A673 (cell line): ENCODE data around the gene CNTNAP4. TPM values are rescaled to one million over a fixed set of nuclear protein-coding genes. Genes with fewer than 3 reads are reported as not detected.
A peak's percentile ranks its signal among the peaks of the same experiment; 100 is the strongest.

Experiments used
- BruUV-seq: library from RNA; stranded (reverse); fragments of 400-500 nt; replicated peaks from 2 replicates; lab custom pipeline; 2021; lab: Mats Ljungman, UMichigan
- CTCF ChIA-PET: fragments of 300-600 bp; sonication (Branson Sonifier 250); formaldehyde crosslinking; loops from one replicate; lab custom pipeline; 2022; ENCODE audit warnings: antibody characterized with exemption; lab: Charles Lee
- POLR2A ChIA-PET: fragments of 300-600 bp; sonication (Branson Sonifier 250); formaldehyde crosslinking; loops from one replicate; lab custom pipeline; 2022; ENCODE audit warnings: antibody characterized with exemption; ENCODE audit not compliant: low non-redundant PET; lab: Charles Lee
- DNase-seq: peaks from one replicate; pipeline ENCODE4 v3.0.0-alpha.2; 2015; ENCODE audit warnings: low spot score
- H3K27ac ChIP-seq: fragments of 200-600 bp; sonication (generic); 2 replicates; pipeline ENCODE4 v1.5.1; 2016; ENCODE audit warnings: mixed run types, low read depth, mild to moderate bottlenecking, mixed read lengths, antibody characterized with exemption, low read length; ENCODE audit not compliant: poor library complexity, severe bottlenecking
- H3K27me3 ChIP-seq: fragments of 200-600 bp; sonication (generic); replicated peaks from 2 replicates; pipeline ENCODE4 v1.6.1; 2017; ENCODE audit warnings: mixed run types, low read depth, mild to moderate bottlenecking, mixed read lengths, antibody characterized with exemption, low read length; ENCODE audit not compliant: insufficient read depth, poor library complexity
- H3K36me3 ChIP-seq: fragments of 200-600 bp; sonication (generic); 2 replicates; pipeline ENCODE4 v1.6.1; 2016; ENCODE audit warnings: mixed run types, mild to moderate bottlenecking, mixed read lengths, antibody characterized with exemption, low read length; ENCODE audit not compliant: insufficient read depth, poor library complexity, severe bottlenecking
- H3K4me1 ChIP-seq: fragments of 200-600 bp; sonication (generic); 2 replicates; pipeline ENCODE4 v1.6.1; 2017; ENCODE audit warnings: mixed run types, mild to moderate bottlenecking, mixed read lengths, antibody characterized with exemption, low read length; ENCODE audit not compliant: insufficient read depth, poor library complexity, severe bottlenecking
- H3K4me3 ChIP-seq: fragments of 200-600 bp; sonication (generic); 2 replicates; pipeline ENCODE4 v1.5.1; 2016; ENCODE audit warnings: low read depth, mixed run types, mild to moderate bottlenecking, mixed read lengths, low read length; ENCODE audit not compliant: poor library complexity, severe bottlenecking
- H3K9me3 ChIP-seq: fragments of 200-600 bp; sonication (generic); 2 replicates; pipeline ENCODE4 v1.6.1; 2016; ENCODE audit warnings: mixed run types, low read depth, mild to moderate bottlenecking, mixed read lengths, antibody characterized with exemption, low read length; ENCODE audit not compliant: poor library complexity, severe bottlenecking
- EZH2 ChIP-seq: fragments of 200-600 bp; sonication (generic); IDR thresholded peaks from 2 replicates; pipeline ENCODE4 v1.6.1; 2017; ENCODE audit warnings: borderline replicate concordance, low read depth, mild to moderate bottlenecking, mixed read lengths, antibody characterized with exemption, low read length; ENCODE audit not compliant: poor library complexity, severe bottlenecking
- intact Hi-C: fragments of 100-400 bp; cut with micrococcal nuclease; formaldehyde crosslinking; loops from one replicate; pipeline ENCODE4 v1.10.0; 2022; ENCODE audit not compliant: unreplicated experiment
- total RNA-seq: library from RNA; stranded (reverse); gene quantifications from 2 replicates; pipeline ENCODE4 v1.2.3, GENCODE V29; 2021
- TF ChIP-seq, protein P1 (sequence below): fragments of 300-800, 200-600 bp; sonication (generic); conservative IDR thresholded peaks from 2 replicates; pipeline ENCODE4 v1.5.1; 2017; ENCODE audit warnings: low read depth, mild to moderate bottlenecking, antibody characterized with exemption, low read length, moderate library complexity, mixed read lengths

CNTNAP4 gene
- total RNA-seq, 1 experiment from 2014 or later, result not detected

DNA sequence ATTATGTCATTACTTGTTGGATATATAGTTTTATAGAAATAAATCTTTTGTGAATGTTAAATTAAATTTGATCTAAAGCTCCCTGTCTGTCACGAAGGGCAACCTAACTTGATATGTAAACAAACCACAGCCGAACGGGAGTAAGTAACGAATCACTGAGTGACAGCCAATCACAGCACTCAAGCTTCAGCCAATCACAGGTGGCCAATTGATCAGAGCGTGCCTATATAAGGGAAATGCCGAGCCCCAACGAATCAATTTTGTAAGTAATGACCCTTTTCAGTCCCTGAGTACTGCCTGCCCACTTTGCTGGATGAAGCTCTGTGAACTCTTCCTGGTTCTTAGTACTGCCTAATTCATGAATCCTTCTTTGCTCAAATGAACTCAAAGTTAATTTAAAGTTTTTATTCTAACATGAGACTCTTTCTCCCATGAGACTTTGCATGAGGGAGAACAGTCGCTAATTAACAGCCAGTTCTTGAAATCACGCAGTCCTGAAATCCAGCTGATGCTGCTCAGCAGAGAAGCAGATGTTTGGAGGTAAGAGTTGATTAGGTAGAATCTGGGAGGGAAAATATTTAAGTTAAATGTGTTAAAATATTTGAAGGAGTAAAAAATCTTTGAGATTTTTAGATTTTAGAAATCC lies 302.2 kb downstream of the CNTNAP4 start:
- no peaks in the 10 kb centered on the region for H3K4me1 ChIP-seq
- no peaks in the 10 kb centered on the region for H3K36me3 ChIP-seq
- no peak overlapping the region for H3K4me3 ChIP-seq
- intact Hi-C loops, result no loop called here
- ChIA-PET POLR2A (no interaction called here), CTCF (no interaction called here)
- peaks cover 14% of the 10 kb centered on the region for H3K27me3 ChIP-seq
- DNase-seq, result no peak
- no peaks in the 10 kb centered on the region for H3K9me3 ChIP-seq
- no peak overlapping the region for H3K27ac ChIP-seq
- no TSS peak for BruUV-seq
- TF ChIP-seq EZH2, result no peak
- TF ChIP-seq, protein P1, sequence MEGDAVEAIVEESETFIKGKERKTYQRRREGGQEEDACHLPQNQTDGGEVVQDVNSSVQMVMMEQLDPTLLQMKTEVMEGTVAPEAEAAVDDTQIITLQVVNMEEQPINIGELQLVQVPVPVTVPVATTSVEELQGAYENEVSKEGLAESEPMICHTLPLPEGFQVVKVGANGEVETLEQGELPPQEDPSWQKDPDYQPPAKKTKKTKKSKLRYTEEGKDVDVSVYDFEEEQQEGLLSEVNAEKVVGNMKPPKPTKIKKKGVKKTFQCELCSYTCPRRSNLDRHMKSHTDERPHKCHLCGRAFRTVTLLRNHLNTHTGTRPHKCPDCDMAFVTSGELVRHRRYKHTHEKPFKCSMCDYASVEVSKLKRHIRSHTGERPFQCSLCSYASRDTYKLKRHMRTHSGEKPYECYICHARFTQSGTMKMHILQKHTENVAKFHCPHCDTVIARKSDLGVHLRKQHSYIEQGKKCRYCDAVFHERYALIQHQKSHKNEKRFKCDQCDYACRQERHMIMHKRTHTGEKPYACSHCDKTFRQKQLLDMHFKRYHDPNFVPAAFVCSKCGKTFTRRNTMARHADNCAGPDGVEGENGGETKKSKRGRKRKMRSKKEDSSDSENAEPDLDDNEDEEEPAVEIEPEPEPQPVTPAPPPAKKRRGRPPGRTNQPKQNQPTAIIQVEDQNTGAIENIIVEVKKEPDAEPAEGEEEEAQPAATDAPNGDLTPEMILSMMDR, result no peak

DNA sequence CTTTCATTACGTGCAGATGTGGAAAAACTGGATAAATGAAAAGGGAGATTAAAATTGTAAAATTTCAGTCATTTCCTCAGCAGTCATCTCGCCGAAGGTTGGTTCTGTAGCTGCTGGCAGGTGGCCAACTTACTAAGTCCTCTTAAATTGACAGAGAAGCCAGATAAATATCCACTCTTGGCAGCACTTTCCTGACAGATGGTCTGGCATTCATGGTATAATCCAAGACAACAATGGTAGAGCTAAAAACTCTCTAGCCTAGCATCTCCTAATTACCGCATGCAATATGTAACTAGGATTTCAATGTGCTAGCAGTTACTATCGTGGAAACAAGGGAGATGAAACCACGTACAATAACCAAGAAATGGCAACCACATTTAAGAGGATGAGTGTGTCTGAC lies 306.3 kb downstream of the CNTNAP4 start:
- CTCF ChIA-PET, result no interaction called here

DNA sequence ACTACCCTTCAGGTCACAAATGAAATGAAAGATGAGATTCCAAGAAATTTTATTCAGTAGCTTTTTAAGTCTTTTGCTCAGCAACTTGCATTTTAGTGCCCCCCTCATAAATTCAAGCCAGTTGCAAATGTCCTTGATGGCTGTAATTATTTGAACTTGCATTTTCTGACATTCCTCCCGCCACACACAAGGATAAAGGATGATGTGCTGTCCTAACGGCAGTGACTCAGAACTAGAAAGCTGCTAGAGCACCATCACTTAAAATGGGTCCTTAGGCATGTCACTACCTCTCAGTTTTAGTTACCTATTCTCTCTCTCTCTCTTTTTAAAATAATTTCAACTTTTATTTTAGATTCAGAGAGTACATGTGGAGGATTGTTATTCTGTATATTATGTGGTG lies 306.7 kb downstream of the CNTNAP4 start:
- no peak for DNase-seq
- H3K4me3 ChIP-seq, result no peak overlapping the region
- no peaks in the 10 kb centered on the region for H3K36me3 ChIP-seq
- ChIA-PET CTCF (no interaction called here), POLR2A (no interaction called here)
- H3K4me1 ChIP-seq, result no peaks in the 10 kb centered on the region
- H3K9me3 ChIP-seq, result no peaks in the 10 kb centered on the region
- intact Hi-C loops, result no loop called here
- H3K27ac ChIP-seq, result no peak overlapping the region
- peaks cover 10% of the 10 kb centered on the region for H3K27me3 ChIP-seq
- no TSS peak for BruUV-seq
- TF ChIP-seq EZH2, result no peak
- TF ChIP-seq, protein P1, result no peak

More for the DNA sequence above, 306.3 kb downstream of the CNTNAP4 start:
- no peak overlapping the region for H3K27ac ChIP-seq
- H3K36me3 ChIP-seq, result no peaks in the 10 kb centered on the region
- no TSS peak for BruUV-seq
- no peaks in the 10 kb centered on the region for H3K9me3 ChIP-seq
- H3K4me3 ChIP-seq, result no peak overlapping the region
- POLR2A ChIA-PET, result no interaction called here
- H3K4me1 ChIP-seq, result no peaks in the 10 kb centered on the region
- DNase-seq, result peak; percentile 74
- H3K27me3 ChIP-seq, result peaks cover 10% of the 10 kb centered on the region
- intact Hi-C loops, result no loop called here
- TF ChIP-seq EZH2, result no peak
- TF ChIP-seq, protein P1, result no peak
